KMS-11 (cell line): ENCODE measurements around the gene EAF2.

Source experiments
- H2AFZ ChIP-seq: fragments of 200-600 bp; sonication (generic); 2 replicates; pipeline ENCODE4 v1.6.1; 2016; ENCODE audit warnings: antibody characterized with exemption, mixed run types, low read depth
- H3K27ac ChIP-seq: fragments of 200-600 bp; sonication (generic); 2 replicates; pipeline ENCODE4 v1.6.1; 2016; ENCODE audit warnings: mild to moderate bottlenecking, mixed run types
- H3K27me3 ChIP-seq: fragments of 200-600 bp; sonication (generic); 2 replicates; pipeline ENCODE4 v1.6.1; 2017; ENCODE audit warnings: mild to moderate bottlenecking, low read depth, mixed run types, moderate library complexity; ENCODE audit not compliant: insufficient read depth
- H3K36me3 ChIP-seq: fragments of 200-600 bp; sonication (generic); 2 replicates; pipeline ENCODE4 v1.6.1; 2017; ENCODE audit warnings: mild to moderate bottlenecking, mixed run types; ENCODE audit not compliant: insufficient read depth
- H3K4me1 ChIP-seq: fragments of 200-600 bp; sonication (generic); 2 replicates; pipeline ENCODE4 v1.6.1; 2016; ENCODE audit warnings: mild to moderate bottlenecking, low read depth, mixed run types; ENCODE audit not compliant: poor library complexity, severe bottlenecking
- H3K4me2 ChIP-seq: fragments of 200-600 bp; sonication (generic); 2 replicates; pipeline ENCODE4 v1.7.0; 2016; ENCODE audit warnings: mild to moderate bottlenecking, mixed run types
- H3K4me3 ChIP-seq: fragments of 200-600 bp; sonication (generic); IDR thresholded peaks from 2 replicates; pipeline ENCODE4 v1.6.1; 2017; ENCODE audit warnings: low read depth, low read length, mixed read lengths; ENCODE audit not compliant: insufficient read depth
- H3K79me2 ChIP-seq: fragments of 200-600 bp; sonication (generic); 2 replicates; pipeline ENCODE4 v1.6.1; 2016; ENCODE audit warnings: low read depth, mixed run types; ENCODE audit not compliant: insufficient read depth
- H3K9ac ChIP-seq: fragments of 200-600 bp; sonication (generic); 2 replicates; pipeline ENCODE4 v1.6.1; 2016; ENCODE audit warnings: mild to moderate bottlenecking, mixed run types
- H4K20me1 ChIP-seq: fragments of 200-600 bp; sonication (generic); 2 replicates; pipeline ENCODE4 v1.6.1; 2016; ENCODE audit warnings: mild to moderate bottlenecking, mixed run types; ENCODE audit not compliant: insufficient read depth
- CTCF ChIP-seq: fragments of 200-600 bp; sonication (generic); conservative IDR thresholded peaks from 2 replicates; pipeline ENCODE4 v1.6.1; 2017; ENCODE audit warnings: low read depth, mild to moderate bottlenecking, antibody characterized with exemption, low read length, moderate library complexity, mixed read lengths

Gene EAF2

GRCh38 chr3:121863801-121864200 is 28.8 kb downstream of the EAF2 start:
- no peak for TF ChIP-seq CTCF
- H4K20me1 ChIP-seq = no peaks in the 10 kb centered on the region
- H3K36me3 ChIP-seq = no peaks in the 10 kb centered on the region

GRCh38 chr3:121869736-121870135 is 34.7 kb downstream of the EAF2 start:
- Histone ChIP-seq H3K4me2 (no peak overlapping the region), H3K79me2 (no peaks in the 10 kb centered on the region), H3K9ac (no peak overlapping the region), H3K4me1 (no peaks in the 10 kb centered on the region), H3K27me3 (no peaks in the 10 kb centered on the region), H3K4me3 (no peak overlapping the region), H3K27ac (no peak overlapping the region), H2AFZ (no peak overlapping the region), H4K20me1 (no peaks in the 10 kb centered on the region), H3K36me3 (no peaks in the 10 kb centered on the region)
- TF ChIP-seq CTCF = no peak

More at GRCh38 chr3:121863801-121864200, 28.8 kb downstream of the EAF2 start:
- Histone ChIP-seq H3K79me2 (no peaks in the 10 kb centered on the region), H3K4me2 (no peak overlapping the region), H3K9ac (no peak overlapping the region), H2AFZ (no peak overlapping the region), H3K4me3 (no peak overlapping the region), H3K4me1 (no peaks in the 10 kb centered on the region), H3K27ac (no peak overlapping the region), H3K27me3 (no peaks in the 10 kb centered on the region)

- no peaks in the 10 kb centered on the region for H3K4me1 ChIP-seq
- H2AFZ ChIP-seq = no peak overlapping the region
- no peaks in the 10 kb centered on the region for H3K36me3 ChIP-seq
- no peaks in the 10 kb centered on the region for H4K20me1 ChIP-seq
- H3K27me3 ChIP-seq = no peaks in the 10 kb centered on the region
- no peak overlapping the region for H3K4me3 ChIP-seq
- H3K9ac ChIP-seq = no peak overlapping the region
- no peak for TF ChIP-seq CTCF
- no peaks in the 10 kb centered on the region for H3K79me2 ChIP-seq
- H3K27ac ChIP-seq = no peak overlapping the region
- no peak overlapping the region for H3K4me2 ChIP-seq
Observed at GRCh38 chr3:121870717-121871116, 35.7 kb downstream of the EAF2 start.

DNA sequence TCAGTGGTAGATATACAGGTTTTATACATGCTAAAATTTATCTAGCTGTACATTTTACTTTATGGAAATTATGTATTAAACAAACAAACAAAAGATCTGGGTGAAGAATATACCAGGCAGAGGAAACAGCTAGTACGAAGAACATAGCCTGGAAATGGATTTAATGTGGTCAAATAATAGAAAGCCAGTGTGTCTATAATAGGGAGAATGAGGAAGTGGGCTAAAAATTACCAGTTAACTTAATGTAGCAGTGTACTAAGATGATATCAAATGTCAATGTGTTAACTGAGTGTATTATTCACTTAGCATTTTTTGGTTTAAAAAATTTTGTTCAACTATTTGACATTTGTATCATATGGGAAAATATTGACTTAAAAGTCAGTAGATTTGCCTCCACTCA is 36.4 kb downstream of the EAF2 start:
- H3K27ac ChIP-seq = no peak overlapping the region
- no peaks in the 10 kb centered on the region for H4K20me1 ChIP-seq
- H3K9ac ChIP-seq = no peak overlapping the region
- no peak overlapping the region for H2AFZ ChIP-seq
- H3K27me3 ChIP-seq = no peaks in the 10 kb centered on the region
- H3K36me3 ChIP-seq = no peaks in the 10 kb centered on the region
- no peak overlapping the region for H3K4me3 ChIP-seq
- no peaks in the 10 kb centered on the region for H3K4me1 ChIP-seq
- no peak for TF ChIP-seq CTCF
- no peaks in the 10 kb centered on the region for H3K79me2 ChIP-seq
- no peak overlapping the region for H3K4me2 ChIP-seq

DNA sequence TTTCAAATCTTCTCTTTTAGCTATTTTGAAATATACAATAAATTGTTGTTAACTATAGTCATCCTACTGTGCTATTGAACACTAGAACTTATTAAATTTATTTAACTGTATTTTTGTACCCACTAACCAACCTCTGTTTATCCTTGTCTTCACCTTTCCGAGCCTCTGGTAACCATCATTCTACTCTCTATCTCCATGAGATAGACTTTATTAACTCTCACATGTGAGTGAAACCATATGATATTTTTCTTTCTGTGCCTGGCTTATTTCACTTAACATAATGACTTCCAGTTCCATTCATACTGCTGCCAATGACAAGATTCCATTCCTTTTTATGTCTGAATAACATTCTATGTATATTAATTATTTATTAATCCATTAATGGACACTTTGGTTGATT is 43.4 kb downstream of the EAF2 start:
- Histone ChIP-seq H3K4me1 (no peaks in the 10 kb centered on the region), H2AFZ (no peak overlapping the region), H3K27ac (no peak overlapping the region), H3K9ac (no peak overlapping the region), H3K27me3 (no peaks in the 10 kb centered on the region), H4K20me1 (no peaks in the 10 kb centered on the region), H3K4me2 (no peak overlapping the region), H3K4me3 (no peak overlapping the region), H3K79me2 (no peaks in the 10 kb centered on the region), H3K36me3 (no peaks in the 10 kb centered on the region)
- TF ChIP-seq CTCF = no peak
